NAMALWA (cell line): ENCODE measurements around the gene NSUN4.

Experiments used
- DNase-seq: peaks from one replicate; pipeline ENCODE4 v3.0.0-alpha.2; 2015; ENCODE audit warnings: low spot score

Gene NSUN4

DNA sequence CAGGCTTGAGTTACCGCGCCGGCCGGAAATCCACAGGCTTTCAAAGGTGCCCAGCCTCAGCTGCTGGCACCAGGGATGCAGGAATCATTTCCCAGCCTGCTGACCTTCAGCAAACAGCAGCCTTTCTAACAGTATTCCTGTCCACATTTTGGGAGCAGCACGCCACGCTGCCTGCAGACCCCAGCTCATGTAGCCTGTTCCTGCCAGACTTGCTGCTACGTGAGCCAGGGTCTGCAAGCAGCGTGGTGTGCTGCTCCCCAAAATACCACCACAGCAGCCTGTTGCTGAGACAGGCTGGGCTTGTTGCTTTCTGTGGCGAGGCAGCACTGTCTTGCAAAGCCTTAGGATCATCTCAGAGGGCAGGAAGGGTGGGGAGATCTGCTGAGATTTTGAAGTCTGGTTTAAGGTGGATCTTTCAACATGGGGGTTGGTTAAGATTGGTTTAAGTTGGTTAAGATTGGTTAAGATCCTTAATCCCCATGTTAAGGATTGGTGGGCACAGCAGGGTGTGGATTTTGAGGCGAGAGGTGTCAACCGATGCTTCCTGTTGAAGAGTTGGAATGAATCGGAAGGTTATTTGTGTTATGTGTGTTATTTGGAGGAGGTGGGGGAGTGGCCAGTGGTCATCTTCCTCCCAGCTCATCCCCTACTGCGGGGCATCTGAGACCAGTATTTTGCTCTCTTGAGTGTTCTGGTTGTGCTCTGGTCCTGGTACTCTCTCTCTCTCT, 66.4 kb downstream of the NSUN4 start:
- DNase-seq: no peak

- DNase-seq: no peak
These were observed 67.0 kb downstream of the NSUN4 start for GRCh38 chr1:46407636-46408035.

DNA sequence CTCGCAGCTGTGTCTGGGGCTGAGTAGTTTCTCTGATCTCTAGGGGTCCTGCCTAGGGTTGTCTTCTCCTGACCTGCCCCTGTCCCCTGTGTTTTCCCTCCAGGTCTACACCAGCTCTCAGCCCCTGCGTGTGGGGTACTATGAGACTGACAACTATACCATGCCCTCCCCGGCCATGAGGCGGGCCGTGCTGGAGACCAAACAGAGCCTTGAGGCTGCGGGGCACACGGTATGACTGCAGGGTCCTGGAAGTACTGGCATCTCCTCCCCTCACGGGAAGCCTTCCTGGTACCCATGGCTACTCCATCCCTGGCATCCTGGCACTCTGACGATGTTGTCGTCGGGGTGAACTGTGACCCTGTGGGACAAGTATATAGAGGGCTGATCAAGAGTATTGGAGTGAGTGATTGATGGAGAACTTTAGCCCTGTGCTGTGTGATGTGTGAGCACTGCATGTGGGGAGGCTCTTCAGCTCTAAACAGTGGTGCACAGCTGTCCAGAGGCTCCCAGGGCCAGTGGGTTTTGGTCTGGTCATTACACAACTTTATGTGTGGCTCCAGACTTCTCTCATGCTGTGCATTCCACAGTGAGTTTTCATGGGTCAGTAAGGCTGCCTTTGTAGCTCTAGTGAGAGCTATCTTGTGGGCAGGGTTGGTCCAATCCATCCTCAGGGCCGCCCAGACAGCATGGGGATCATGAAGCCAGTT, 67.9 kb downstream of the NSUN4 start:
- no peak for DNase-seq

GRCh38 chr1:46409063-46409372, 68.4 kb downstream of the NSUN4 start:
- no peak for DNase-seq

DNA sequence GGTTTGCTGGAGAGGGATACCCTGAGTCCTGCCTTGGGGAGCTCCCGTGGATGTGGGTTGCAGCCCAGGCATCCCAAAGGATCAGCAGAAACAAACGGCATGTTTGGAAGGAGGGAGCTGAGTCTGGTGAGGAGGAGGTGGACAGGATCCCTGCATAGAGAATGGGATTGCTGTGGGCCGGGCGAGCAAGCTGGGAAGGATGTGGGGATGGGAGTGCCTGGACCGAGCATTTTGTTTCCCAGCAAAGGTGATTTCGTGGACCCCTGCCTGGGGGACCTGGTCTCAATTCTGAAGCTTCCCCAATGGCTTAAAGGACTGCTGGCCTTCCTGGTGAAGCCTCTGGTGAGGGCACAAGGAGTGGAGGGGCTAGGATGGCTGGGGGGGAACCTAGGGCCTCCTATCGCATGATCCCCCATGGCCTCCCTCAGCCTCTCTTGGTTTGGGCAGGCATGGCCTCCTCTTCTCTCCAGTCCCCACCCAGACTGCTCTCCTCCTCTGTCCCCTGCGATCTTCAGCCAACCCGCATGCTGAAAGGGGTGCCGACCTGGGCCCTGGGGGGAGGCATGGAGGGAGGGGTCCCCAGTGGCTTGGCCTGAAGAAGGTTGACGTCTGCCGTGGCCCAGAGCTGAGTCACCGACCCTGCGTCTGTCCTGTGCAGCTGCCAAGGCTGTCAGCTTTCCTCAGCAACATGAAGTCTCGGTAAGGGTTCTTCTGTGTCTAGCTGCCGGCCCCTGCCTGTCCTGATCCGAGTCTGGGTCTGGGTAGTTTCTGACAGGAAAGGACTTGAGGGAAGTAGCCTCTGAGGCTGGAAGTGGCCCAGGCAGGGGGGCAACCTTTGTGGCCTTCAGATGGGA, 69.8 kb downstream of the NSUN4 start:
- no peak for DNase-seq

- DNase-seq: no peak
These were observed 70.4 kb downstream of the NSUN4 start for GRCh38 chr1:46411010-46411405.
